Measurements from ENCODE around the gene ARMC6.

DNA sequence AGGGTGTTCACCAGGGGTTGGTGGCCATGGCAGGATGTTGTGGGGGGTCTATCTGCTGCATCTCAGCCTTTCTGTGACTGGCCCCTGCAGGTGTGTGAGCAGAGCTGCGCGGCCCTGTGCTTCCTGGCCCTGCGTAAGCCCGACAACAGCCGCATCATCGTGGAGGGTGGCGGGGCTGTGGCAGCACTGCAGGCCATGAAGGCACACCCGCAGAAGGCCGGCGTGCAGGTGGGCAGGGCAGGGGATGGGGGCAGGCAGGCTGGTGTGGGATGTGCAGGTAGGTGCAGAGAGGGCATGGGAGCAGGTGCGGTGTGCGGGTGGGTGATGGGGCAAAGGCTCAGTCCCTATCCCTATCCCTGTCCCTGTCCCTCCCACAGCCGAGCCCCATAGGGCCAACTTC is 22.3 kb downstream of the ARMC6 start:
- TF ChIP-seq, protein P1, sequence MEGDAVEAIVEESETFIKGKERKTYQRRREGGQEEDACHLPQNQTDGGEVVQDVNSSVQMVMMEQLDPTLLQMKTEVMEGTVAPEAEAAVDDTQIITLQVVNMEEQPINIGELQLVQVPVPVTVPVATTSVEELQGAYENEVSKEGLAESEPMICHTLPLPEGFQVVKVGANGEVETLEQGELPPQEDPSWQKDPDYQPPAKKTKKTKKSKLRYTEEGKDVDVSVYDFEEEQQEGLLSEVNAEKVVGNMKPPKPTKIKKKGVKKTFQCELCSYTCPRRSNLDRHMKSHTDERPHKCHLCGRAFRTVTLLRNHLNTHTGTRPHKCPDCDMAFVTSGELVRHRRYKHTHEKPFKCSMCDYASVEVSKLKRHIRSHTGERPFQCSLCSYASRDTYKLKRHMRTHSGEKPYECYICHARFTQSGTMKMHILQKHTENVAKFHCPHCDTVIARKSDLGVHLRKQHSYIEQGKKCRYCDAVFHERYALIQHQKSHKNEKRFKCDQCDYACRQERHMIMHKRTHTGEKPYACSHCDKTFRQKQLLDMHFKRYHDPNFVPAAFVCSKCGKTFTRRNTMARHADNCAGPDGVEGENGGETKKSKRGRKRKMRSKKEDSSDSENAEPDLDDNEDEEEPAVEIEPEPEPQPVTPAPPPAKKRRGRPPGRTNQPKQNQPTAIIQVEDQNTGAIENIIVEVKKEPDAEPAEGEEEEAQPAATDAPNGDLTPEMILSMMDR (IDR thresholded peaks at IDR 0.05; ENCODE audit: poor library complexity) = no peak
- TF ChIP-seq EZH2 (IDR thresholded peaks at IDR 0.05; ENCODE audit: borderline replicate concordance) = no peak
